ENCODE measurements around the gene GABRA4.

GRCh38 chr4:46931981-46932380 lies 61.4 kb downstream of the GABRA4 start:
- peak in 2 of 4 experiments; percentile 23 to 29 for TF ChIP-seq CTCF (IDR thresholded peaks at IDR 0.05)
- TF ChIP-seq POLR2A (IDR thresholded peaks at IDR 0.05), result no peak

Data from uterus (tissue), 2 donors.